Colonic mucosa (tissue), 4 donors: Measurements from ENCODE around the gene DNAH10. TPM values are rescaled to one million over a fixed set of nuclear protein-coding genes. Genes with fewer than 3 reads are reported as not detected.

Experiments
- DNase-seq: peaks from one replicate; pipeline ENCODE4 v3.0.0-alpha.2; 2020
- H3K27ac ChIP-seq: fragments of 200-600 bp; one replicate; pipeline ENCODE4 v1.8.0; 2021
- H3K27me3 ChIP-seq: fragments of 200-600 bp; one replicate; pipeline ENCODE4 v1.8.0; 2021
- H3K36me3 ChIP-seq: fragments of 200-600 bp; one replicate; pipeline ENCODE4 v1.8.0; 2021
- H3K4me1 ChIP-seq: fragments of 200-600 bp; one replicate; pipeline ENCODE4 v1.8.0; 2021; ENCODE audit warnings: mild to moderate bottlenecking
- H3K4me3 ChIP-seq: fragments of 200-600 bp; one replicate; pipeline ENCODE4 v1.8.0; 2021
- H3K9ac ChIP-seq, 2 donors: one replicate each; pipeline ENCODE4 v1.7.0; 2013; ENCODE audit warnings: control low read depth in 2 of 2, low read depth in 2 of 2, low read length in 2 of 2
- H3K9me3 ChIP-seq: fragments of 200-600 bp; one replicate; pipeline ENCODE4 v1.8.0; 2021
- intact Hi-C: fragments of 100-400 bp; cut with DNase I; formaldehyde crosslinking; loops from one replicate; pipeline ENCODE4 v1.14.1; 2022
- total RNA-seq, 2 donors: library from RNA; stranded (reverse); fragmentation: NEBNext Ultra II Directional in 1 of 2; extraction: Animal tissue kit (Norgen Biotek cat#: 25700) in 1 of 2; gene quantifications; one replicate each; pipeline ENCODE4 v1.2.1, GENCODE V29; 2021
- TF ChIP-seq, protein P1 (sequence below): fragments of 200-600 bp; IDR thresholded peaks from one replicate; pipeline ENCODE4 v1.8.0; 2022; ENCODE audit warnings: antibody characterized with exemption, mild to moderate bottlenecking
- donor health status: healthy.
- donor health status: DM: no; HTN: no; CAD: no.
- donor health status: DM: no; HTN: no; CAD: no.

DNAH10 gene
- total RNA-seq, 2 donors from 2014 or later, result 0.32 to 0.35 TPM

DNA sequence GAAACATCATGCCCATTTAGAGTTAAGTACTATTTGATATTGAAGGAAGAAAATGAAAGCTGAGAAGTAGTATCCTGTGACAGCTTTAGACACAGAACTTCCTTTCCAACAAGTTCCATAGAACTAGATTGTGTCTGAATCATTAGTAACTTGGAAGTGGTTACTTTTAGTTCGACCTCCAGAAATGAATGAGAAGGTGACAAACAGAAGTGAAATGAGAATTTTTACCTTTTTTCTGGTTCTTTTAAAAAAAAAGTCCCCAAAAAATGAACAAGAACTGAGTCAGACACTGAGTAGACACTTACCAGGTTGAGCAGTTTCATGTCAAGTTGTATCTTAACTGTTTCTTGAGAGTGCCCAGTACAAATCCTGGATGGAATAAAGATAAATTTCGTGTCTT, 46.9 kb upstream of the DNAH10 start:
- Histone ChIP-seq H3K4me3 (no peak overlapping the region), H3K36me3 (no peaks in the 10 kb centered on the region), H3K27me3 (no peaks in the 10 kb centered on the region), H3K27ac (no peak overlapping the region), H3K9ac (no peak overlapping the region), H3K9me3 (no peaks in the 10 kb centered on the region), H3K4me1 (peaks cover 15% of the 10 kb centered on the region)
- DNase-seq, result no peak
- TF ChIP-seq, protein P1, sequence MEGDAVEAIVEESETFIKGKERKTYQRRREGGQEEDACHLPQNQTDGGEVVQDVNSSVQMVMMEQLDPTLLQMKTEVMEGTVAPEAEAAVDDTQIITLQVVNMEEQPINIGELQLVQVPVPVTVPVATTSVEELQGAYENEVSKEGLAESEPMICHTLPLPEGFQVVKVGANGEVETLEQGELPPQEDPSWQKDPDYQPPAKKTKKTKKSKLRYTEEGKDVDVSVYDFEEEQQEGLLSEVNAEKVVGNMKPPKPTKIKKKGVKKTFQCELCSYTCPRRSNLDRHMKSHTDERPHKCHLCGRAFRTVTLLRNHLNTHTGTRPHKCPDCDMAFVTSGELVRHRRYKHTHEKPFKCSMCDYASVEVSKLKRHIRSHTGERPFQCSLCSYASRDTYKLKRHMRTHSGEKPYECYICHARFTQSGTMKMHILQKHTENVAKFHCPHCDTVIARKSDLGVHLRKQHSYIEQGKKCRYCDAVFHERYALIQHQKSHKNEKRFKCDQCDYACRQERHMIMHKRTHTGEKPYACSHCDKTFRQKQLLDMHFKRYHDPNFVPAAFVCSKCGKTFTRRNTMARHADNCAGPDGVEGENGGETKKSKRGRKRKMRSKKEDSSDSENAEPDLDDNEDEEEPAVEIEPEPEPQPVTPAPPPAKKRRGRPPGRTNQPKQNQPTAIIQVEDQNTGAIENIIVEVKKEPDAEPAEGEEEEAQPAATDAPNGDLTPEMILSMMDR, result no peak
- intact Hi-C loops, result no loop called here

DNA sequence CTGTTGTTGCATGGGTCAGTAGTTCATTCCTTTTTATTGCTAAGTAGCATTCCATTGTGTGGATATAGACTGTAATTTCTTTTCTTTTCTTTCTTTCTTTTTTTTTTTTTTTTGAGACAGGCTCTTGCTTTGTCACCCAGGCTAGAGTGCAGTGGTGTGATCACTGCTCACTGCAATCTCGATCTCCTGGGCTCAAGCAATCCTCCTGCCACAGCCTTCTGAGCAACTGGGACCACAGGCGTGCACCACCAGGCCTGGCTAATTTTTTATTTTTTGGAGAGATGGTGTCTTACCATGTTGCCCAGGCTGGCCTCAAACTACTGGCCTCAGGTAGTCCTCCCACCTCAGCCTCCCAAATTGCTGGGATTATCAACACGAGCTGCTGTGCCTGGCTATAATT, 44.8 kb upstream of the DNAH10 start:
- TF ChIP-seq, protein P1, result no peak
- no peak for DNase-seq
- H3K27me3 ChIP-seq, result no peaks in the 10 kb centered on the region
- H3K4me1 ChIP-seq, result peaks cover 11% of the 10 kb centered on the region
- no peaks in the 10 kb centered on the region for H3K9me3 ChIP-seq
- intact Hi-C loops, result no loop called here
- H3K27ac ChIP-seq, result no peak overlapping the region
- H3K9ac ChIP-seq, result no peak overlapping the region
- H3K4me3 ChIP-seq, result no peak overlapping the region
- no peaks in the 10 kb centered on the region for H3K36me3 ChIP-seq

DNA sequence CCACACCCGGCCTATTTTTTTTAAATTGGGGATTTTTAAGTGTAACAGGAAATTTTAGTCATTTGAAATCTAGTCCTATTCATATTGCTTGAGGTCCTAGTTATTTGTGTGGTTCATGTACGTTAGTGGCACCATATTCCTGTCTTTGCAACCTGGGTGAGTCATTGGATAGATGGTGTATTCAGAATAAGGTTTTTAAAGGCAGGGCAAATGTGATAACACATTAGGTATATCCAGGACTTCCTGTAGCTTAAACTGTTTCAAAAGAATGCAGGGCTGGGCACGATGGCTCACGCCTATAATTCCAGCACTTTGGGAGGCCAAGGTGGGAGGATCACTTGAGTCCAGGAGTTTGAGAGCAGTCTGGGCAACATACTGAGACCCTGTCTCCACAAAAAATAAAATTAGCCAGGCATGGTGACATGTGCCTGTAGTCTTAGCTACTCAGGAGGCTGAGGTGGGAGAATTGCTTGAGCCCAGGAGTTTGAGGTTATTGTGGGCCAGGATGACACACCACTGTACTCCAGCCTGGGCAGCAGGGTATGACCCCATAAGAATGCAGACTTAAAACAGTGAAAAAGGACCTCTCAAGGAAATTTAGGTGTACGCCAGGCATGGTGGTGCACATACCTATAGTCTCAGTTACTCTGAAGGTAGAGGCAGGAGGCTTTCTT, 41.8 kb upstream of the DNAH10 start:
- no peak for DNase-seq
- Histone ChIP-seq H3K4me1 (no peaks in the 10 kb centered on the region), H3K27me3 (no peaks in the 10 kb centered on the region), H3K36me3 (peaks cover 6% of the 10 kb centered on the region), H3K9me3 (no peaks in the 10 kb centered on the region), H3K27ac (no peak overlapping the region), H3K4me3 (no peak overlapping the region), H3K9ac (no peak overlapping the region)
- TF ChIP-seq, protein P1, result no peak
- intact Hi-C loops, result no loop called here

DNA sequence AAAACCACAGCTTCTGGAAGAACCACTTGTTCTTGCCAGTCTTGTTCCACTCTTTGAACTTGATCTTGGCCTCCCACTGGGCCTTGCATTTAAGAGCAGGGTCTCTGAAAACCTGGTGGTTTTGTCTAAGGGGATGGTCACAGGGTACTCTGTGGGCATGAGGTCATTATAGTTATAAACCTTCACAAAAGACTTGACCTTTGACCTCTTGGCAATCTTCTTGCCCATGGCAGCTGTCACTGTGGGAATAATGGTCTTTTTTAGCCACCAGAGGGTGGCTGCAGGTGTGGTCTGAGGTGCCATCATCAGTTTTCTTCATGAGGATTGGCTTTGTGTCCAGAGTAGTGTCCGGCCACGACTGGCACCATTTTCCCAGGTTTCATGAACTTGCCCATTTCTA, 40.9 kb upstream of the DNAH10 start:
- Histone ChIP-seq H3K9ac (no peak overlapping the region), H3K36me3 (peaks cover 6% of the 10 kb centered on the region), H3K4me3 (no peak overlapping the region), H3K9me3 (no peaks in the 10 kb centered on the region), H3K27me3 (no peaks in the 10 kb centered on the region), H3K4me1 (no peaks in the 10 kb centered on the region), H3K27ac (no peak overlapping the region)
- no peak for DNase-seq
- intact Hi-C loops, result no loop called here
- TF ChIP-seq, protein P1, result no peak

DNA sequence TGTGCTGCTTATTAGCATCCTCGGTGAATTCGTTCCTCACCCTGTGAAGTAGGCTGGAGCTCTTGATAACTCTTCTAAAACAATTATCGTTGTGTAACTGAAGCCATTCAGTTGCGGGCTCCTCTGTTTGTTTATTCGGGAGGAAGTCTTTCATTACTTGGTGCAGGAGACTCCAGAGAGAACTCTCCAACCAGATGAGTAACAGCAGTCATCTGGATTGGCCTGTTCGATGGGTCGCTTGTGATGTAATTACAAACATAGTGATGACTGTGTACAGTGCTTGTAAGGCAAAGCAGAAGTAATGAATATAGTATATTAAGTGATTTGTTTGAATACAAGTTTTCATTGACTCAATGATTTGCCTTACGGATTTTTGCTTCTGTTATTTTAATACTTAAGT, 39.1 kb upstream of the DNAH10 start:
- intact Hi-C loops, result no loop called here
- no peak overlapping the region for H3K9ac ChIP-seq
- TF ChIP-seq, protein P1, result no peak
- H3K27me3 ChIP-seq, result no peaks in the 10 kb centered on the region
- no peak overlapping the region for H3K27ac ChIP-seq
- peaks cover 6% of the 10 kb centered on the region for H3K36me3 ChIP-seq
- no peaks in the 10 kb centered on the region for H3K9me3 ChIP-seq
- H3K4me3 ChIP-seq, result no peak overlapping the region
- H3K4me1 ChIP-seq, result no peaks in the 10 kb centered on the region
- no peak for DNase-seq
